ENCODE results near the gene USP35. TPM values are rescaled to one million over a fixed set of nuclear protein-coding genes. Genes with fewer than 3 reads are reported as not detected.

The USP35 gene
- total and polyA plus RNA-seq, 7 donors = 1.2 to 23.3 (median 6.7) TPM

GRCh38 chr11:78210000-78210608 is 21.4 kb downstream of the USP35 start:
- 91% methylated on average over 31 of the region's 31 CpGs for WGBS, 2 donors
- Histone ChIP-seq H3K9me3 (no peaks in the 10 kb centered on the region), H3K27me3 (no peaks in the 10 kb centered on the region), H3K4me1 (no peaks in the 10 kb centered on the region), H3K4me3 (no peak overlapping the region), H3K36me3 (peaks cover 0 to 73% (median 28%) of the 10 kb centered on the region in 4 donors), H3K27ac (no peak overlapping the region)
- TF ChIP-seq POLR2A (IDR thresholded peaks at IDR 0.05) (no peak), POLR2AphosphoS5 (IDR thresholded peaks at IDR 0.05) (no peak), EP300 (IDR thresholded peaks at IDR 0.05) (no peak)
- TF ChIP-seq, protein P1, sequence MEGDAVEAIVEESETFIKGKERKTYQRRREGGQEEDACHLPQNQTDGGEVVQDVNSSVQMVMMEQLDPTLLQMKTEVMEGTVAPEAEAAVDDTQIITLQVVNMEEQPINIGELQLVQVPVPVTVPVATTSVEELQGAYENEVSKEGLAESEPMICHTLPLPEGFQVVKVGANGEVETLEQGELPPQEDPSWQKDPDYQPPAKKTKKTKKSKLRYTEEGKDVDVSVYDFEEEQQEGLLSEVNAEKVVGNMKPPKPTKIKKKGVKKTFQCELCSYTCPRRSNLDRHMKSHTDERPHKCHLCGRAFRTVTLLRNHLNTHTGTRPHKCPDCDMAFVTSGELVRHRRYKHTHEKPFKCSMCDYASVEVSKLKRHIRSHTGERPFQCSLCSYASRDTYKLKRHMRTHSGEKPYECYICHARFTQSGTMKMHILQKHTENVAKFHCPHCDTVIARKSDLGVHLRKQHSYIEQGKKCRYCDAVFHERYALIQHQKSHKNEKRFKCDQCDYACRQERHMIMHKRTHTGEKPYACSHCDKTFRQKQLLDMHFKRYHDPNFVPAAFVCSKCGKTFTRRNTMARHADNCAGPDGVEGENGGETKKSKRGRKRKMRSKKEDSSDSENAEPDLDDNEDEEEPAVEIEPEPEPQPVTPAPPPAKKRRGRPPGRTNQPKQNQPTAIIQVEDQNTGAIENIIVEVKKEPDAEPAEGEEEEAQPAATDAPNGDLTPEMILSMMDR (IDR thresholded peaks at IDR 0.05) = no peak
- intact Hi-C loops (cut with DNase I) = no loop called here
- peak; percentile 57 for DNase-seq

GRCh38 chr11:78211565-78211964 is 22.8 kb downstream of the USP35 start:
- intact Hi-C loops (cut with DNase I) = no loop called here
- no peaks in the 10 kb centered on the region for H3K9me3 ChIP-seq
- H3K36me3 ChIP-seq = peaks cover 0 to 67% (median 22%) of the 10 kb centered on the region in 4 donors
- H3K27ac ChIP-seq = no peak overlapping the region
- 93 to 97% methylated on average over 5 of the region's 5 CpGs for WGBS, 2 donors
- no peak overlapping the region for H3K4me3 ChIP-seq
- no peak for DNase-seq
- TF ChIP-seq POLR2AphosphoS5 (IDR thresholded peaks at IDR 0.05) (no peak), POLR2A (IDR thresholded peaks at IDR 0.05) (no peak), EP300 (IDR thresholded peaks at IDR 0.05) (no peak)
- TF ChIP-seq, protein P1 (IDR thresholded peaks at IDR 0.05) = no peak
- H3K4me1 ChIP-seq = no peaks in the 10 kb centered on the region
- H3K27me3 ChIP-seq = no peaks in the 10 kb centered on the region

DNA sequence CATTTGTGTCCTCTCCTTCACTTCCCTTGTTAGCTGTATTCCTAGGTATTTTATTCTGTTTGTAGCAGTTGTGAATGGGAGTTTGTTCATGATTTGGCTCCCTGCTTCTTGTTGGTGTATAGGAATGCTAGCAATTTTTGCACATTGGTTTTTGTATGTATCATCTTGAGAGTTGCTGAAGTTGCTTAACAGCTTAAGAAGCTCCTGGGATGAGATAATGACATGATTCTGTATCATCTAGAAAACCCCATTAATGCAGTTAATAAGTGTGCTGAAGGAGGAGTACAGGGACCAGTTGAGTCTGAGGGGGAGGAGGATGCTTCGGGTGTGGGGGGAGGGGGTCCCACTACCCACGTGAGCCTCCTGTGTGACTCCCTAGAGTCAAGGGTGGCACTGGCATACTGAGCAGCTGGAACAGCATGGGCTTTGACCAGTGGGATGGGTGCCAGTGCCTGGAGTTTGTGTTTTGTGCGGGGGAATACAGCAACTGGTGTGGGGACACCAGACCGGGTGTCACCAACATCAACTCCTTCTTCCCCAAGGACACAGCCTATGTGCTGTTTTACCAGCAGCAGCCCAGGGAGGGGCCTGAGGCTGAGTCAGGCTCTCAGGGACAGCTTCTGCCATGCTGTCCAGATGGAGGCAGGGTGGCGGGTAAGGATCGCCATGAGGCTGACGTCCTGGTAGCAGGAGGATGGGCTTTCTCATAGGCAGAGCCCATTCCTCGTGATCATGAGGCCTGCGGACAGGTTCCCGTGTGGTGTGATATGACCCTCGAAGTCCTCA is 24.1 kb downstream of the USP35 start:
- no peak overlapping the region for H3K27ac ChIP-seq
- 88 to 92% methylated on average over 11 of the region's 11 CpGs for WGBS, 2 donors
- no peaks in the 10 kb centered on the region for H3K4me1 ChIP-seq
- H3K9me3 ChIP-seq = no peaks in the 10 kb centered on the region
- peaks cover 0 to 59% (median 23%) of the 10 kb centered on the region in 4 donors for H3K36me3 ChIP-seq
- no peaks in the 10 kb centered on the region for H3K27me3 ChIP-seq
- no peak for TF ChIP-seq EP300 (IDR thresholded peaks at IDR 0.05)
- TF ChIP-seq, protein P1 (IDR thresholded peaks at IDR 0.05) = no peak
- TF ChIP-seq POLR2A (IDR thresholded peaks at IDR 0.05) = no peak
- TF ChIP-seq POLR2AphosphoS5 (IDR thresholded peaks at IDR 0.05) = no peak
- no peak overlapping the region for H3K4me3 ChIP-seq
- peak; percentile 63 for DNase-seq
- intact Hi-C loops (cut with DNase I) = no loop called here

GRCh38 chr11:78213526-78214330 is 25.0 kb downstream of the USP35 start:
- peaks cover 0 to 59% (median 21%) of the 10 kb centered on the region in 4 donors for H3K36me3 ChIP-seq
- H3K4me3 ChIP-seq = no peak overlapping the region
- no peak overlapping the region for H3K27ac ChIP-seq
- WGBS, 2 donors = 86 to 92% methylated on average over 8 of the region's 8 CpGs
- peak; percentile 48 for DNase-seq
- no peaks in the 10 kb centered on the region for H3K9me3 ChIP-seq
- no peaks in the 10 kb centered on the region for H3K27me3 ChIP-seq
- no peaks in the 10 kb centered on the region for H3K4me1 ChIP-seq
- TF ChIP-seq POLR2A (IDR thresholded peaks at IDR 0.05) = no peak
- no peak for TF ChIP-seq EP300 (IDR thresholded peaks at IDR 0.05)
- no peak for TF ChIP-seq POLR2AphosphoS5 (IDR thresholded peaks at IDR 0.05)
- TF ChIP-seq, protein P1 (IDR thresholded peaks at IDR 0.05) = no peak
- intact Hi-C loops (cut with DNase I) = no loop called here

Data from sigmoid colon (tissue), 7 donors.